Cardiac atrium fibroblast (primary cell): Measurements from ENCODE around the gene MT1M. TPM values are rescaled to one million over a fixed set of nuclear protein-coding genes. Genes with fewer than 3 reads are reported as not detected.

ENCODE experiments used
- total RNA-seq: library from RNA; depleted of rRNA; stranded (reverse); fragments of >200 nt; gene quantifications from 2 replicates; pipeline ENCODE4 v1.2.3, GENCODE V29; 2015

Gene MT1M
- total RNA-seq: 0.18 and 0.32 TPM in 2 replicates

DNA sequence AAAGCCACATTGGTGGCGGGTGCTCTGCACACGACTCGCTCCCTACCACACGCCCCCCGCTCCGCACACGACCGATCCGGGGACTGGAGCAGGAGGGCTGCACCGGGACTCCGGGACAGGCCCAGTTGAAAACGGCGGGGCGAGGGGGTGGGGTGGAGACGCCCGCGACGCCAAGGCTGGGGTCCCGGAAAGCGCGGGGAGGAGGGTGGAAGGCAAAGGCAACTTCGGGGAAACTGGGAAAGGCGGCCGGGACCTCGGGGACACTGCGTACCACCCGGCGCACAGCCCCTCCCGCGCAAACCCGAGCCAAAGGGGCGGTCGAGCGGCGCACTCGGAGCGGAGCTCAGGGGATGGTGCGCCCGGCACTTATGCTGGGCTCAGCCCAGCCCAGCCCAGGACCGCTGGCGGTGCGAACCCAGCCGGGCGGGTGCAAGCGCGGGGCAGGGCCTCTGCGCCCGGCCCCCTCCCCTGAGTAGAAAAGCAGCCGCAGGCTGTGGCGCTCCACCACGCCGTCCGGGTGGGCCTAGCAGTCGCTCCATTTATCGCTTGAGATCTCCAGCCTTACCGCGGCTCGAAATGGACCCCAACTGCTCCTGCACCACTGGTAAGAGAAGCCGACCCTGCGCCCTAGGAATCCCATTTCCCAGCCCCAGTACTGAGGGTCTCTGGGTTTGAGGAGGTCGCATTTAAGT is at the start of gene MT1M:
Gene MT1M, plus strand, starts transcription at position 504 of the 692 bp plus-strand sequence. Its CDS starts 73 bp downstream, at position 577.

DNA sequence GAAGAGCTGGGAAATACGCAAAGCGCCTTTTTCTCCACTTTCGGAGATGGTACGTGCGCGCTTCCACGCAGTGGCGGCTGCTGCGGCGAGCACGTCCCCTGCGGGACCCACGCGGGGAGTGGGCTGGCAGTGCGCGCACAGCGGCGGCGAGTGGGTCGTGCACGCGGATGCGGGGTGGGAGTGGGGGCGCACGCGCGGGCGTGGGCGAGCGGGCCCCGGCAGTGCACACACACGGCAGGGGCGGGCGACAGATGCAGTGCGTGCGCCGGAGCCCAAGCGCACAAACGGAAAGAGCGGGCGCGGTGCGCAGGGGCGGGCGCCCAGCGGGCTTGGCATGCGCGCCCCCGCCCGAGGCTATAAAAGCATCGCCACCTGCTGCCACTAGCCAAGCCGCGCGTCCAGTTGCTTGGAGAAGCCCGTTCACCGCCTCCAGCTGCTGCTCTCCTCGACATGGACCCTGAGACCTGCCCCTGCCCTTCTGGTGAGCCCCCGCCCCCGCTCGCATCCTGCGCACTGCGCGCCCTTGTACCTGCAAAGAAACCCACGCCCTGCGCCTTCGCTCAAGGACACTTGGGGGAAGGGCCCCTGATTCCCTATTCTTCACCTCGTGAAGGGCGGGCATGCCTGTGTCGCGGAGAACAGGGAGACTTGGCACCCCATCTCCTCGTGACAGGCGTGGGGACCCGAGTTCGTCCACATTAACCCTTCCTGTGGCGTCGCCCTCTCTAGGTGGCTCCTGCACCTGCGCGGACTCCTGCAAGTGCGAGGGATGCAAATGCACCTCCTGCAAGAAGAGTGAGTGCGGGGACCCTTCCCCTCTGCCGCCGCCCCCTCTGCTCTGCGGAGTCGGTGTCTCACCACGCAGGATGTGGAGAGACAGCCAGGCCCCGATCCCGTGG is 43.1 kb upstream of the MT1M start, which contains the start of gene MT3:
Gene MT3, plus strand, starts transcription at position 388 of the 899 bp plus-strand sequence. Its CDS starts 63 bp downstream, at position 451.

DNA sequence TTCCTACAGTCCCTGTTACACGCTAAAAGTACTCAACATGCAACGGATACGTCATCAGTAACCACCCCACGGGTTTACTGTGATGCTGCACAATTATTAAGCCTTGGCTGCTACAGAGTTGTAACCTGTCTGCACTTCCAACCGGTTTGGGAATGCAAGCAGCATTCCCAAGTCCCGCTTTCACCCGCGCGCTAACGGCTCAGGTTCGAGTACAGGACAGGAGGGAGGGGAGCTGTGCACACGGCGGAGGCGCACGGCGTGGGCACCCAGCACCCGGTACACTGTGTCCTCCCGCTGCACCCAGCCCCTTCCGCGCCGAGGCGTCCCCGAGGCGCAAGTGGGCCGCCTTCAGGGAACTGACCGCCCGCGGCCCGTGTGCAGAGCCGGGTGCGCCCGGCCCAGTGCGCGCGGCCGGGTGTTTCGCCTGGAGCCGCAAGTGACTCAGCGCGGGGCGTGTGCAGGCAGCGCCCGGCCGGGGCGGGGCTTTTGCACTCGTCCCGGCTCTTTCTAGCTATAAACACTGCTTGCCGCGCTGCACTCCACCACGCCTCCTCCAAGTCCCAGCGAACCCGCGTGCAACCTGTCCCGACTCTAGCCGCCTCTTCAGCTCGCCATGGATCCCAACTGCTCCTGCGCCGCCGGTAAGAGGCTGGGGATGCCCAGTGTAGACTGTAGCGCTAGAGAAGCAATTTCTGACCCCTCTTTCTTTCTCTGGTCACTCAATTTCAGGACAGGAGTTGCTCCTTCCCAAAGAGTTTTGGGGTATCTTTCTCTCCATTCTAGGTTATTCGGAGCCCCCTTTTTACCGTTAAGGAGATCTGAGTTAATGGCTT is 24.2 kb upstream of the MT1M start, which contains the start of gene MT2A:
Gene MT2A, plus strand, starts transcription at position 542 of the 833 bp plus-strand sequence. Its CDS starts 72 bp downstream, at position 614.

DNA sequence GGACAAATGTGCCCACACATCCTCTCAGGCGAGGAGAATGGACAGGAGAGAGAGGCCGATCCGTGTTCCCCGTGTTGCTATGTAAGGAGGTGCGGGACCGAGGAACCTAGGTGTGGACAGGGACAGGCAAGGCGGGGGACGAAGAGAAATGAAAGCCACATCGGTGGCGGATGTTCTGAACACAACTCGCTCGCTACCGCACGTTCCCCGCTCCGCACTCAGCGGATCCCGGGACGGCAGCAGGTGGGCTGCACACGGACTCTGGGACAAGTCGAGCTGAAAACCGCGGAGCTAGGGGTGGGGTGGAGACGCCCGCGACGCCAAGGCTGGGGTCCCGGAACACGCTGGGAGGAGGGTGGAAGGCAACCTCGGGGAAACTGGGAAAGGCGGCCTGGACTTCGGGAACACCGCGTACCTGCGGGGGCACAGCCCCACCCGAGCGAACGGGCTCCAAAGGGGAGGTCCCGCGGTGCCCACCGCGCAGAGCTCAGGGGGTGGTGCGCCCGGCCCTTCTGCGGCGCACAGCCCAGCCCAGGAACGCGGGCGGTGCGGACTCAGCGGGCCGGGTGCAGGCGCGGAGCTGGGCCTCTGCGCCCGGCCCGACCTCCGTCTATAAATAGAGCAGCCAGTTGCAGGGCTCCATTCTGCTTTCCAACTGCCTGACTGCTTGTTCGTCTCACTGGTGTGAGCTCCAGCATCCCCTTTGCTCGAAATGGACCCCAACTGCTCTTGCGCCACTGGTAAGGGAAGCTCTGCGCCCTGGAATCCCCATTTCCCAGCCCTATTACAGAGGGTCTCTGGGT is 7.1 kb upstream of the MT1M start, which contains the start of gene MT1E:
Gene MT1E, plus strand, starts transcription at position 642 of the 803 bp plus-strand sequence. Its CDS starts 71 bp downstream, at position 713.

DNA sequence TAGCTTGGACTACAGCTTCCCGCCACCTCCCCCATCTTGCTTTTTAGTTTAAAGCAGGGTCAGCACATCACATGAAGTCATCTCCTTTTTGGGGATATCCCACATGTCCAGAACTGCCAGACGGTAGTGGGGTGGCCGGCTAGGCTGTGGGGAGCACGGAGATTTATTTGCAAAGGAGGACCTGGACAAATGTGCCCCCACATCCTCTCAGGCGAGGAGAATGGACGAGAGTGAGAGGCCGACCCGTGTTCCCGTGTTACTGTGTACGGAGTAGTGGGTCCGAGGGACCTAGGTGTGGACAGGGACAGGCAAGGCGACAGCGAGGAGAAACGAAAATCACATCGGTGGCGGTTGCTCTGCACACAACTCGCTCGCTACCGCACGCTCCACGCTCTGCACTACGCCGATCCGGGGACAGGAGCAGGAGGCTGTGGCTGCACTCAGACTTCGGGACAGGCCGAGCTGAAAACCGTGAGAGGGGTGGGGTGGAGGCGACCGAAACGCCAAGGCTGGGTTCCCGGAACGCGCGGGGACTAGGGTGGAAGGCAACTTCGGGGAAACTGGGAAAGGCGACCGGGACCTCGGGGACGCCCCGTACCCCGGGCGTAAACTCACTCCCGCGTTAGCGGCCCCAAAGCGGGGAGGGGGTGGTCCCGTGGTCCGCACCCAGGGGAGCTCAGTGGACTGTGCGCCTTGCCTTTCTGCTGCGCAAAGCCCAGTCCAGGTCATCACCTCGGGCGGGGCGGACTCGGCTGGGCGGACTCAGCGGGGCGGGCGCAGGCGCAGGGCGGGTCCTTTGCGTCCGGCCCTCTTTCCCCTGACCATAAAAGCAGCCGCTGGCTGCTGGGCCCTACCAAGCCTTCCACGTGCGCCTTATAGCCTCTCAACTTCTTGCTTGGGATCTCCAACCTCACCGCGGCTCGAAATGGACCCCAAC is 5.6 kb downstream of the MT1M start, which contains the start of gene MT1A:
Gene MT1A, plus strand, starts transcription at position 853 of the 937 bp plus-strand sequence. Its CDS starts 73 bp downstream, at position 926.

DNA sequence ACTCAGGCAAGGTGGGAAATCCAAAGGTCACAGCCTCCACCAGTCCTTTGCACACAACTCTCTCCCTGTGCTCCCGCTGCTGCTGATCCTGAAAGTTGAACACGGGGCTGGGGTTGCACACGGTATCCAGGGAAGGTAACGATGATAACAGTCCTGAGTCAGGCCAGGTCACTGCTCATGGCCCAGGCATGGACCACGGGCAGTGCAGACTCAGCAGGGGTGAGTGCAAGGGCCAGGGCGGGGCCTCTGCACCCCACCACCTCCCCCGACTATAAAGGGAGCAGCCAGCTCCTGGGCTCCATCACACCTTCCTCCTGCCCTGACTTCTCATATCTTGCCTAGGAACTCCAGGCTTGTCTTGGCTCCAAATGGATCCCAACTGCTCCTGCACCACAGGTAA is 19.1 kb downstream of the MT1M start, which contains the start of gene MT1B:
Gene MT1B, plus strand, starts transcription at position 301 of the 400 bp plus-strand sequence. Its CDS starts 68 bp downstream, at position 369.

DNA sequence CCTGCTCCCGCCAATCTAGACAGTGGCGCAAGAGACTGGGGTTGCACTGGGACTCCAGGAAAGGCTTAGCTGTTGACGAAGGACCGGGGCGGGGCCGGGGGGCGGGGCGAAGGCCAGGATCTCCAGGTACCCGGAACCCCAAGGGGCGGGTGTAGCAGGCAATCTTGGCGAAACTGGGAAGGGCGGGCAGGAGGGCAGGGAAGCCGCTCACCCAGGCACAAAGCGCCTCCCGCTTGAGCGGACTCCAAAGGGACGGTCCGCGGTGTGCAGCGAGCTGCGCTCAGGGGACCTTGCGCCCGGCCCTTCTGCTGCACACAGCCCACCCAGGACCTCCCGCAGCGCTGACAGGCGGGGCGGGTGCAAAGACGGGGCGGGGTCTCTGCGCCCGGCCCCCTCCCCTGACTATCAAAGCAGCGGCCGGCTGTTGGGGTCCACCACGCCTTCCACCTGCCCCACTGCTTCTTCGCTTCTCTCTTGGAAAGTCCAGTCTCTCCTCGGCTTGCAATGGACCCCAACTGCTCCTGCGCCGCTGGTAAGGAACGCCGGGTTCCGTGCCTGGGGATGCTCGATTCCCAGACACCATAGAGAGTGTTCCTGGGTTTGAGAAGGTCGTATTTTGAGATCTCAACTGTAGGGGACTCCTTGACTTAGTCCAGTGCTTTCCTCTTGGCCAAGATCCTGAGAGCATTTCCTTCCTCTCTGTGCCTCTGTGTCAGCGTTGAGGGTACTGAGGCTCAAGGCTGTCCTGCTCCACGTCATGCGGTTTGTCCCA is 25.3 kb downstream of the MT1M start, which contains the start of gene MT1F:
Gene MT1F, plus strand, starts transcription at position 405 of the 772 bp plus-strand sequence. Its CDS starts 100 bp downstream, at position 505.

DNA sequence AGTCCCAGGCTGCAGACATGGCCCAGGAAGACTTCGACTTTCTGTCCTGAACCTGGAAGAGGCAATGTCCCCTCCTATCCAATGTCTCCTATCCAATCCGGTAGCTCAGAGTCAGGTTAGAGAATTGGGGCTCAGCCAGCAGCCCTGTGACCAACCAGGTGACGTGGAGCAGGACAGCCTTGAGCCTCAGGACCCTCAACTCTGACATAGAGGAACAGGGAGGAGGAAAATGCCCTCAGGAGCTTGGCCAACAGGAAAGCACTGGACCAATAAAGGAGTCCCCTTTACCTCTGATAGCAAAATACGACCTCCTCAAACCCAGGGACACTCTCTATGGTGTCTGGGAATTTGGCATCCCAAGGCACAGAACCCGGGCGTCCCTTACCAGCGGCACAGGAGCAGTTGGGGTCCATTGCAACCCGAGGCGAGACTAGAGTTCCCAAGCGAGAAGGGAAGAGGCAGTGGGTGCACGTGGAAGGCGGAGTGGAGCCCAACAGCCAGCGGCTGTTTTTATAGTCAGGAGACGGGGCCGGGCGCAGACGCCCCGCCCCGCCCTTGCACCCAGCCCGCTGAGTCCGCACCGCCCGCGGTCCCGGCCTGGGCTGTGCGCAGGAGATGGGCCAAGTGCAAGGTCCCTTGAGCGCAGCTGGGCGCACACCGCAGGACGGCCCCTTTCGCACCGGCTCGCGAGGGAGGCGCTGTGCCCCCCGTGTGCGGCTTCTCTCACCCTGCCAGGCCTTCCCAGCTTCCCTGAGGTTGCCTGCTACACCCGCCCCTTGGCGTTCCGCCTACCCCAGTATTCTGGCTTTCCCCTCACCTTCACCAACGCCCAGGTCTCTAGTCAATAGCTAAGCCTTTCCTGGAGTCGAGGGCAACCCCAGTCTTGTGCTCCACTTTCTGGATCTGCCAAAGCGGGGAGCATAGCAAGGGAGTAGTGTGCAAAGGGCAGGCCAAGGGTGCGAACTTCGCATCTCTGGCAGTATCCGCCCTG is 35.4 kb downstream of the MT1M start, which contains the start of gene MT1G:
Gene MT1G, minus strand, starts transcription at position 485 of the 991 bp plus-strand sequence. Its CDS starts 72 bp downstream, at position 413.

DNA sequence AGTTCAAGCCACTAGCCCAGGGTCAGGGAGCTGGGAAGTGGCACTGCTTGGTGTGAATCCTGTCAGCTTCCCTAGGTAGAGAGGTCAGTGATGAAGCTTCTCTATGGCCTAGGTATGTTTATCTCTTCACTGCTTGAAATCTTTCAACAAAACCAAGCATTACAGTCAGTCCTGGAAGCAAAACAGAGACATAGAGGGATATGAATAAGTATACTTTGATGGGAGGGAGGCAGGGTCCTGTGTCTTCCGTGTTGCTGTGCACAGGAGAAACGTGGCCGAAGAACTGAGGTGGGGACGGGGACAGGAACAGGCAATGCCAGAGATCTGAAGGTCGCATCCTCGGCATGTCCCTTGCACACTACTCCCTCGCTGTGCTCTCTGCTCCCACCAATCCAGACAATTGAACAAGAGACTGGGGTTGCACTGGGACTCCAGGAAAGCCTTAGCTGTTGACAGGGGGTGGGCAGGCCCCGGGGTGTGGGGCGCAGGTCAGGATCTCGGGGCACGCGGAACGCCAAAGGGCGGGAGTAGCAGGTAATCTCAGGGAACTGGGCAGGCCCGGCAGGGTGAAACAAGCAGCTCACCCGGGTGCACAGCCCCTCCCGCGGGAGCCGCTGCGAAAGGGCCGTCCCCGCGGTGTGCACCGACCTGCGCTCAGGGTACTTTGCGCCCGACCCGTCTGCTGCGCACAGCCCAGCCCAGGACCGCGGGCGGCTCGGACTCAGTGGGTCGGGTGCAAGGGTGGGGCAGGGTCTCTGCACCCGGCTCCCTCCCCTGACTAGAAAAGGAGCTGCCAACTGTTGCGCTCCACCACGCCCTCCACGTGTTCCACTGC is 36.8 kb downstream of the MT1M start, which contains the start of gene MT1H:
Gene MT1H, plus strand, starts transcription at position 810 of the 835 bp plus-strand sequence. CDS start 71 bp downstream, outside the sequence.

DNA sequence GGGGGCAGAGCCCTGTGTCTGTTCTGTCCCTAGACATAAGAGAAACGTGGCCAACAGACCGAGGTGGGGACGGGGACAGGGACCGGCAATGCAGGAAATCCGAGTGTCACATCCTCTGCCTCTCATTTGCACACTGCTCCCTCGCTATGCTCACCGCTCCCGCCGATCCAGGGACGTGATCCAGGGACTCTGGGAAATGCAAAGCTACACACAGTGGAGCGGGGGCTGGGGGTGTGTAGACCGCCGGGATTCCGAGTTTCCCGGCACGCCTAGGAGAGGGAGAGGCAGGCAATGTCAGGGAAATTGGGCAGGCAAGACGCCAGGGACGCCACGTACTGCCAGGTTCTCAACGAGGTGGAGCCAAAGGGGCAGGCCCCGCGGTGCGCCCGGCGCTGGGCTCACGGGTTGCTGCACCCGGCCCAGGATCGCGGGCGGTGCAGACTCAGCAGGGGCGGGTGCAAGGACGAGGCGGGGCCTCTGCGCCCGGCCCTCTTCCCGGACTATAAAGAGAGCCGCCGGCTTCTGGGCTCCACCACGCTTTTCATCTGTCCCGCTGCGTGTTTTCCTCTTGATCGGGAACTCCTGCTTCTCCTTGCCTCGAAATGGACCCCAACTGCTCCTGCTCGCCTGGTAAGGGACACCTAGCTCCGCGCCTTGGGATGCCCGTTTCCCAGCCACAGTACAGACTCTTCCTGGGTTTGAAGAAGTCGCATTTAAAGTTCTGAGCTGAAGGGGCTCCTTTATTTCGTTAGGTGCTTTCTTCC is 49.7 kb downstream of the MT1M start, which contains the start of gene MT1X:
Gene MT1X, plus strand, starts transcription at position 532 of the 764 bp plus-strand sequence. Its CDS starts 71 bp downstream, at position 603.

Other genes starting within 250 kb of the MT1M start
- 107 and 127 TPM in 2 replicates for gene AMFR, start 207.1 kb upstream of the MT1M start, total RNA-seq
- 60.9 and 80.9 TPM in 2 replicates for gene NUDT21, start 181.3 kb upstream of the MT1M start, total RNA-seq
- gene OGFOD1, start 181.1 kb upstream of the MT1M start, total RNA-seq: 40.3 and 78.2 TPM in 2 replicates
- gene BBS2, start 112.6 kb upstream of the MT1M start, total RNA-seq: 28.7 and 48.4 TPM in 2 replicates
- gene MT4, start 67.6 kb upstream of the MT1M start, total RNA-seq: not detected in 2 replicates
- 0.81 TPM in 1 of 2 replicates, not detected in the other for gene MT3, start 43.1 kb upstream of the MT1M start, total RNA-seq
- 54.9 and 221 TPM in 2 replicates for gene MT2A, start 24.1 kb upstream of the MT1M start, total RNA-seq
- 44.0 and 78.9 TPM in 2 replicates for gene MT1E, start 6.9 kb upstream of the MT1M start, total RNA-seq
- 5.7 and 6.9 TPM in 2 replicates for gene MT1A, start 6.0 kb downstream of the MT1M start, total RNA-seq
- not detected in 2 replicates for gene MT1B, start 19.2 kb downstream of the MT1M start, total RNA-seq
- gene MT1F, start 25.3 kb downstream of the MT1M start, total RNA-seq: 0.18 TPM in 1 of 2 replicates, not detected in the other
- not detected in 2 replicates for gene MT1G, start 35.4 kb downstream of the MT1M start, total RNA-seq
- not detected in 2 replicates for gene MT1H, start 37.2 kb downstream of the MT1M start, total RNA-seq
- gene MT1X, start 49.8 kb downstream of the MT1M start, total RNA-seq: 63.2 and 353 TPM in 2 replicates
- gene NUP93, start 97.5 kb downstream of the MT1M start, total RNA-seq: 45.7 and 46.0 TPM in 2 replicates
- gene SLC12A3, start 232.5 kb downstream of the MT1M start, total RNA-seq: not detected in 2 replicates